Endothelial cell of umbilical vein (primary cell): ENCODE data around the gene IGSF5. TPM values are rescaled to one million over a fixed set of nuclear protein-coding genes. Genes with fewer than 3 reads are reported as not detected.

Experiments
- BruUV-seq: library from RNA; stranded (reverse); fragments of 400-500 nt; replicated peaks from 2 replicates; lab custom pipeline; 2021; lab: Mats Ljungman, UMichigan
- CTCF ChIA-PET: fragments of 300-600, 350-600 bp; sonication (Branson Sonifier 250); formaldehyde crosslinking; loops from one replicate; lab custom pipeline; 2021; ENCODE audit warnings: antibody characterized with exemption, inconsistent platforms; lab: Charles Lee
- POLR2A ChIA-PET: fragments of 300-600, 350-600 bp; sonication (Branson Sonifier 250); formaldehyde crosslinking; loops from one replicate; lab custom pipeline; 2021; ENCODE audit warnings: antibody characterized with exemption, inconsistent platforms; lab: Charles Lee
- DNase-seq: peaks from one replicate; pipeline ENCODE4 v3.0.0-alpha.2; 2011; ENCODE audit warnings: low read depth, low spot score
- FAIRE-seq: peaks from 2 replicates; lab custom pipeline; 2011; peaks lifted over from hg19 to GRCh38; lab: Jason Lieb, UNC
- H2AFZ ChIP-seq: 2 replicates; pipeline ENCODE4 v1.6.0; 2012; ENCODE audit warnings: low read depth, low read length, control low read depth, inconsistent platforms
- H3K27ac ChIP-seq: 2 replicates; pipeline ENCODE4 v1.5.1; 2011; ENCODE audit warnings: low read depth, mild to moderate bottlenecking, control low read depth, low read length, moderate library complexity; ENCODE audit not compliant: insufficient read depth
- H3K27me3 ChIP-seq, 2 experiments: 2 replicates each; pipeline versions ENCODE4 v1.6.0 to v1.6.1; 2011; ENCODE audit warnings: low read length in 2 of 2, mixed read lengths in 1 of 2; ENCODE audit not compliant: control insufficient read depth in 2 of 2, insufficient read depth in 2 of 2
- H3K36me3 ChIP-seq, 2 experiments: 2 replicates in 1 of 2; 3 replicates in 1 of 2; pipeline ENCODE4 v1.5.1; 2011; ENCODE audit warnings: low read length in 2 of 2, mild to moderate bottlenecking in 1 of 2, moderate library complexity in 1 of 2; ENCODE audit not compliant: control insufficient read depth in 2 of 2, insufficient read depth in 2 of 2; ENCODE audit errors: extremely low read depth in 1 of 2
- H3K4me1 ChIP-seq: 3 replicates; pipeline ENCODE4 v1.5.1; 2011; ENCODE audit warnings: mild to moderate bottlenecking, low read length; ENCODE audit not compliant: control insufficient read depth, insufficient read depth; ENCODE audit errors: extremely low read depth
- H3K4me2 ChIP-seq: 2 replicates; pipeline ENCODE4 v1.6.1; 2011; ENCODE audit warnings: low read length, control low read depth, mixed read lengths; ENCODE audit not compliant: insufficient read depth
- H3K4me3 ChIP-seq, 3 experiments: fragments of 200-600 bp in 1 of 3; sonication (generic), shearing (Covaris generic) in 1 of 3; replicated peaks in 1 of 3; 2 replicates each; pipeline ENCODE4 v1.5.1; 2011 to 2016; ENCODE audit warnings: control low read depth in 3 of 3, low read length in 3 of 3, mild to moderate bottlenecking in 2 of 3, inconsistent platforms in 1 of 3, low read depth in 1 of 3, moderate library complexity in 1 of 3; ENCODE audit not compliant: insufficient read depth in 1 of 3
- H3K79me2 ChIP-seq: 2 replicates; pipeline ENCODE4 v1.6.0; 2012; ENCODE audit warnings: low read length, inconsistent platforms; ENCODE audit not compliant: control insufficient read depth, insufficient read depth
- H3K9ac ChIP-seq: replicated peaks from 2 replicates; pipeline ENCODE3; 2011; ENCODE audit warnings: low read length, control low read depth; ENCODE audit not compliant: insufficient read depth; ENCODE audit errors: extremely low read depth
- H3K9me1 ChIP-seq: replicated peaks from 3 replicates; pipeline ENCODE4 v1.6.0; 2011; ENCODE audit warnings: mild to moderate bottlenecking, low read length; ENCODE audit not compliant: control insufficient read depth, insufficient read depth; ENCODE audit errors: extremely low read depth
- H3K9me3 ChIP-seq: replicated peaks from 2 replicates; pipeline ENCODE4 v1.5.1; 2012; ENCODE audit warnings: low read length, inconsistent platforms; ENCODE audit not compliant: control insufficient read depth, insufficient read depth
- H4K20me1 ChIP-seq: replicated peaks from 2 replicates; pipeline ENCODE3; 2011; ENCODE audit warnings: mild to moderate bottlenecking, low read length; ENCODE audit not compliant: control insufficient read depth, insufficient read depth; ENCODE audit errors: extremely low read depth
- EZH2 ChIP-seq: IDR thresholded peaks from 2 replicates; pipeline ENCODE4 v1.6.1; 2012; ENCODE audit warnings: borderline replicate concordance, low read depth, mild to moderate bottlenecking, moderate library complexity, low read length, inconsistent platforms; ENCODE audit not compliant: severe bottlenecking
- FOS ChIP-seq: IDR thresholded peaks from 2 replicates; pipeline ENCODE4 v1.6.1; 2011; ENCODE audit warnings: mild to moderate bottlenecking, low read length, moderate library complexity, borderline replicate concordance; ENCODE audit not compliant: insufficient read depth
- GATA2 ChIP-seq: IDR thresholded peaks from 2 replicates; pipeline ENCODE4 v1.7.0; 2011; ENCODE audit warnings: low read depth, mild to moderate bottlenecking, moderate library complexity, mixed read lengths, low read length; ENCODE audit not compliant: insufficient read length, insufficient read depth
- JUN ChIP-seq: IDR thresholded peaks from 2 replicates; pipeline ENCODE4 v1.6.1; 2011; ENCODE audit warnings: borderline replicate concordance, low read depth; ENCODE audit not compliant: insufficient read length, insufficient read depth
- MYC ChIP-seq: IDR thresholded peaks from one replicate; pipeline ENCODE4 v1.6.1; 2011; ENCODE audit warnings: mild to moderate bottlenecking, low read depth, low read length
- POLR2A ChIP-seq: IDR thresholded peaks from 2 replicates; pipeline ENCODE4 v1.6.1; 2012; ENCODE audit warnings: low read depth, mild to moderate bottlenecking, control low read depth, low read length
- POLR2AphosphoS5 ChIP-seq: IDR thresholded peaks from 2 replicates; pipeline ENCODE4 v1.6.1; 2012; ENCODE audit warnings: low read depth, mild to moderate bottlenecking, control low read depth, low read length, moderate library complexity; ENCODE audit not compliant: insufficient read depth
- dilution Hi-C: fragments of 300-500 bp; cut with MboI; formaldehyde crosslinking; loops from one replicate; pipeline ENCODE4 v1.15.0; 2019; ENCODE audit warnings: low sequenced_read_pairs; ENCODE audit not compliant: extremely low pct_ligation_motif_present
- intact Hi-C: fragments of 100-400 bp; cut with micrococcal nuclease; formaldehyde crosslinking; loops from one replicate; pipeline ENCODE4 v1.10.0; 2022
- polyA plus RNA-seq, 4 experiments: library from polyadenylated mRNA; depleted of rRNA in 3 of 4; stranded (reverse) in 3 of 4; unstranded in 1 of 4; fragments of >200 nt; gene quantifications; 2 replicates each; pipeline versions ENCODE4 v1.2.1 to v1.2.3, GENCODE V29; 2011 to 2012; ENCODE audit warnings: missing spikeins in 1 of 4
- total RNA-seq: library from RNA; stranded (reverse); gene quantifications from 2 replicates; pipeline ENCODE4 v1.2.3, GENCODE V29; 2021
- TF ChIP-seq, protein P1 (sequence below): IDR thresholded peaks from 2 replicates; pipeline ENCODE4 v1.6.1; 2011; ENCODE audit not compliant: insufficient read depth, insufficient read length
- TF ChIP-seq, protein P2 (sequence below), 2 donors: IDR thresholded peaks; 1 replicate in 1 of 2; 2 replicates in 1 of 2; pipeline ENCODE4 v1.5.1; 2011; ENCODE audit warnings: low read length in 2 of 2, mild to moderate bottlenecking in 2 of 2, moderate library complexity in 2 of 2, control low read depth in 1 of 2, inconsistent platforms in 1 of 2, low read depth in 1 of 2; ENCODE audit not compliant: insufficient read depth in 1 of 2; ENCODE audit errors: extremely low read depth in 1 of 2

Gene IGSF5
- total and polyA plus RNA-seq, 2 donors (not counting 3 experiments of a cell fraction or from before 2014, with no cell fraction given), result not detected

DNA sequence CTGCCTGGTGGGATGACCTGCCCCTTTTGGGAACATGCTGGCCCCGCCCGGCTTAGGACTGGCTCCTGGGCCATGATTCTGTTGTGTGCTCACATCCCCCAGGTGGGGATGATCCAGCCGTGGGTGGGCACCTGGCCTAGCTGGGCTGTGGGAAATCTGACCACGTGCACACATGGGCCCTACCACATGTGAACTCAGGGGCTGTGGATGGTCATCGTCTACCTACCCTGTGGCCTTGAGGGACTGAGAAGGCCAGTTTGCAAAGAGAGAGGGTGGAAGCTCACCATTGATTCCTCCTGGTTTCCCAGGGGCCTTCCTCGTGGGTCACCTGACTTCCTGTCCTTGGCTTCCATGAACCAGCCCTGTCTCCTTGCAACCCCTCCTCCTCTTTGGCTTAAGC lies 102.9 kb downstream of the IGSF5 start:
- no peak for DNase-seq
- no peak overlapping the region for H3K4me2 ChIP-seq
- intact Hi-C loops, result no loop called here
- BruUV-seq, result no TSS peak
- ChIA-PET CTCF (no interaction called here), POLR2A (no interaction called here)
- H3K9ac ChIP-seq, result no peak overlapping the region
- H3K36me3 ChIP-seq, result no peaks in the 10 kb centered on the region
- dilution Hi-C loops, result no loop called here
- H4K20me1 ChIP-seq, result no peaks in the 10 kb centered on the region
- TF ChIP-seq GATA2 (no peak), FOS (no peak), JUN (no peak), POLR2AphosphoS5 (no peak), POLR2A (no peak), MYC (no peak), EZH2 (no peak)
- TF ChIP-seq, protein P1, sequence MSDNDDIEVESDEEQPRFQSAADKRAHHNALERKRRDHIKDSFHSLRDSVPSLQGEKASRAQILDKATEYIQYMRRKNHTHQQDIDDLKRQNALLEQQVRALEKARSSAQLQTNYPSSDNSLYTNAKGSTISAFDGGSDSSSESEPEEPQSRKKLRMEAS, result no peak
- TF ChIP-seq, protein P2, sequence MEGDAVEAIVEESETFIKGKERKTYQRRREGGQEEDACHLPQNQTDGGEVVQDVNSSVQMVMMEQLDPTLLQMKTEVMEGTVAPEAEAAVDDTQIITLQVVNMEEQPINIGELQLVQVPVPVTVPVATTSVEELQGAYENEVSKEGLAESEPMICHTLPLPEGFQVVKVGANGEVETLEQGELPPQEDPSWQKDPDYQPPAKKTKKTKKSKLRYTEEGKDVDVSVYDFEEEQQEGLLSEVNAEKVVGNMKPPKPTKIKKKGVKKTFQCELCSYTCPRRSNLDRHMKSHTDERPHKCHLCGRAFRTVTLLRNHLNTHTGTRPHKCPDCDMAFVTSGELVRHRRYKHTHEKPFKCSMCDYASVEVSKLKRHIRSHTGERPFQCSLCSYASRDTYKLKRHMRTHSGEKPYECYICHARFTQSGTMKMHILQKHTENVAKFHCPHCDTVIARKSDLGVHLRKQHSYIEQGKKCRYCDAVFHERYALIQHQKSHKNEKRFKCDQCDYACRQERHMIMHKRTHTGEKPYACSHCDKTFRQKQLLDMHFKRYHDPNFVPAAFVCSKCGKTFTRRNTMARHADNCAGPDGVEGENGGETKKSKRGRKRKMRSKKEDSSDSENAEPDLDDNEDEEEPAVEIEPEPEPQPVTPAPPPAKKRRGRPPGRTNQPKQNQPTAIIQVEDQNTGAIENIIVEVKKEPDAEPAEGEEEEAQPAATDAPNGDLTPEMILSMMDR (IDR thresholded peaks at IDR 0.05; ENCODE audit: extremely low read depth in 1 of 2, insufficient read depth in 1 of 2, low read depth in 1 of 2, low read length in 2 of 2), result no peak
- H2AFZ ChIP-seq, result no peak overlapping the region
- no peak overlapping the region for H3K4me3 ChIP-seq
- H3K9me3 ChIP-seq, result peaks cover 13% of the 10 kb centered on the region
- no peaks in the 10 kb centered on the region for H3K27me3 ChIP-seq
- no peaks in the 10 kb centered on the region for H3K79me2 ChIP-seq
- no peak overlapping the region for H3K27ac ChIP-seq
- no peak for FAIRE-seq
- H3K9me1 ChIP-seq, result no peaks in the 10 kb centered on the region
- no peaks in the 10 kb centered on the region for H3K4me1 ChIP-seq
